Measurements from ENCODE around the gene SYNPO2. TPM values are rescaled to one million over a fixed set of nuclear protein-coding genes. Genes with fewer than 3 reads are reported as not detected.

SYNPO2 gene
- total RNA-seq, 1 experiment from 2014 or later = 0.04 TPM

DNA sequence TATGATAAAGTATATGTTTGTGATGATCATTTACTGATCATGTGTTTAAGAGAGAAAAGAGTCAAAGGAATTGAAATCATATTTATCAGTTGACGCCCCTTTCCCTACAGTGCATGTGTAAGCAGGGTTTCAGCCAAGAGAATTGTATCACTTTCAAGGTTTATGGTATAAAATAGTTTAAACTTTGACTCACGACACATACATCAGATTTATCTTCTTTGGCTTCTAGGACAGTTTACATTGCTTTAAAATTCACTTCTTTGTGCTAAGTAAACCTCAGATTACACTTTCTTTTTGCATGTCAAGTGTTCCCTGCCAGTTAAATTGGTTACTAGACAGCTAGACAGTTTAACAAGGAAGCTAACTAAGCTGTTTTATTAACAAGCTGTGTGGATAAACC, 160.7 kb downstream of the SYNPO2 start:
- Histone ChIP-seq H3K9me2 (replicated peaks; ENCODE audit: low read length) (no peaks in the 10 kb centered on the region), H3K27ac (ENCODE audit: low read length) (peak overlapping the region; percentile 70), H3F3A (ENCODE audit: low read length, unreplicated experiment) (no peaks in the 10 kb centered on the region), H3K36me3 (ENCODE audit: low read depth, low read length) (no peaks in the 10 kb centered on the region), H3K9ac (ENCODE audit: low read length) (no peak overlapping the region), H3K4me3 (ENCODE audit: low read length) (no peak overlapping the region), H3K9me3 (ENCODE audit: low read length) (no peaks in the 10 kb centered on the region), H3K27me3 (ENCODE audit: low read length) (no peaks in the 10 kb centered on the region), H3K4me2 (ENCODE audit: low read length) (peak overlapping the region; percentile 59), H3K4me1 (ENCODE audit: insufficient read depth, low read length) (peaks cover 28% of the 10 kb centered on the region), H2AFZ (ENCODE audit: low read length) (no peak overlapping the region), H3K79me2 (ENCODE audit: low read length) (no peaks in the 10 kb centered on the region), H4K20me1 (ENCODE audit: low read length) (no peaks in the 10 kb centered on the region)
- BruUV-seq (replicated peaks) = no TSS peak
- ChIA-PET CTCF (no interaction called here), POLR2A (ENCODE audit: unreplicated experiment) (no interaction called here)
- ATAC-seq (peak; percentile 79), DNase-seq (peak; percentile 51)
- no peak for TF ChIP-seq EZH2 (IDR thresholded peaks at IDR 0.05; ENCODE audit: low read length, unreplicated experiment)
- no peak for TF ChIP-seq EZH2phosphoT487 (IDR thresholded peaks at IDR 0.05; ENCODE audit: borderline replicate concordance, low read length)
- intact Hi-C loops (cut with micrococcal nuclease) = loop anchor here (5.0 to 10.0 kb wide), 2 partner anchors 33 to 55 kb away; no protein-coding TSS in a partner anchor

DNA sequence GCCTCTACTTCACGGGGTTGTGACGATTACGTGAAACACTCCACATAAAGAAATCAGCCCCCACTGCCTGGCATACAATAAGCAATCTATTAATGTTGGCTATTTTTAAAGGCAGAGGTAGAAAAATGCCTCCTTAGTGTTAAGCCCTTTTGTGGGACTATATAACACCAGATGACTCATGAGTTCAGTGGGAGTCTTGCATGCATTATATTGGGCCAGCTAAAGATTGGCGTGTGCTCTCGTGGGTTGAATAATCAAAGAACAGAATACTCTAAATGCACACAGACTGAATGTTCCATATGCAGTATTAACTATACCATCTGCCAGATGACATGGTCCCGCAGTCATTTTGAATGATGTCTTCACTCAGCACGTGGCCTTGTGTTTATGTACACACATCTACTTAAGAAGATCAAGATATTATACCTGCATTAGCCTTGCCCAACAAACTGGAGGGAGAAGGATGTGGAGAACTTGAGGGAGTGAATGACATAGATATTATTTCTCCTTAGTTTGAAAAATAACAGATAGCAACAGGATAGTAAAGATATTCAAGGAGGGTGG, 162.0 kb downstream of the SYNPO2 start:
- peaks cover 28% of the 10 kb centered on the region for H3K4me1 ChIP-seq (ENCODE audit: insufficient read depth, low read length)
- H3K4me2 ChIP-seq (ENCODE audit: low read length) = no peak overlapping the region
- ATAC-seq (no peak), DNase-seq (peak; percentile 22)
- H4K20me1 ChIP-seq (ENCODE audit: low read length) = no peaks in the 10 kb centered on the region
- no TSS peak for BruUV-seq (replicated peaks)
- H3K27ac ChIP-seq (ENCODE audit: low read length) = no peak overlapping the region
- no peaks in the 10 kb centered on the region for H3K79me2 ChIP-seq (ENCODE audit: low read length)
- no peaks in the 10 kb centered on the region for H3F3A ChIP-seq (ENCODE audit: low read length, unreplicated experiment)
- TF ChIP-seq EZH2 (IDR thresholded peaks at IDR 0.05; ENCODE audit: low read length, unreplicated experiment) = no peak
- TF ChIP-seq, protein P1, sequence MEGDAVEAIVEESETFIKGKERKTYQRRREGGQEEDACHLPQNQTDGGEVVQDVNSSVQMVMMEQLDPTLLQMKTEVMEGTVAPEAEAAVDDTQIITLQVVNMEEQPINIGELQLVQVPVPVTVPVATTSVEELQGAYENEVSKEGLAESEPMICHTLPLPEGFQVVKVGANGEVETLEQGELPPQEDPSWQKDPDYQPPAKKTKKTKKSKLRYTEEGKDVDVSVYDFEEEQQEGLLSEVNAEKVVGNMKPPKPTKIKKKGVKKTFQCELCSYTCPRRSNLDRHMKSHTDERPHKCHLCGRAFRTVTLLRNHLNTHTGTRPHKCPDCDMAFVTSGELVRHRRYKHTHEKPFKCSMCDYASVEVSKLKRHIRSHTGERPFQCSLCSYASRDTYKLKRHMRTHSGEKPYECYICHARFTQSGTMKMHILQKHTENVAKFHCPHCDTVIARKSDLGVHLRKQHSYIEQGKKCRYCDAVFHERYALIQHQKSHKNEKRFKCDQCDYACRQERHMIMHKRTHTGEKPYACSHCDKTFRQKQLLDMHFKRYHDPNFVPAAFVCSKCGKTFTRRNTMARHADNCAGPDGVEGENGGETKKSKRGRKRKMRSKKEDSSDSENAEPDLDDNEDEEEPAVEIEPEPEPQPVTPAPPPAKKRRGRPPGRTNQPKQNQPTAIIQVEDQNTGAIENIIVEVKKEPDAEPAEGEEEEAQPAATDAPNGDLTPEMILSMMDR (conservative IDR thresholded peaks at IDR 0.05; ENCODE audit: low read depth, low read length) = no peak
- H3K36me3 ChIP-seq (ENCODE audit: low read depth, low read length) = no peaks in the 10 kb centered on the region
- H2AFZ ChIP-seq (ENCODE audit: low read length) = no peak overlapping the region
- no peaks in the 10 kb centered on the region for H3K27me3 ChIP-seq (ENCODE audit: low read length)
- H3K4me3 ChIP-seq (ENCODE audit: low read length) = no peak overlapping the region
- CTCF ChIA-PET = no interaction called here
- intact Hi-C loops (cut with micrococcal nuclease) = no loop called here
- no peaks in the 10 kb centered on the region for H3K9me2 ChIP-seq (replicated peaks; ENCODE audit: low read length)
- POLR2A ChIA-PET (ENCODE audit: unreplicated experiment) = no interaction called here
- no peaks in the 10 kb centered on the region for H3K9me3 ChIP-seq (ENCODE audit: low read length)
- H3K9ac ChIP-seq (ENCODE audit: low read length) = no peak overlapping the region

DNA sequence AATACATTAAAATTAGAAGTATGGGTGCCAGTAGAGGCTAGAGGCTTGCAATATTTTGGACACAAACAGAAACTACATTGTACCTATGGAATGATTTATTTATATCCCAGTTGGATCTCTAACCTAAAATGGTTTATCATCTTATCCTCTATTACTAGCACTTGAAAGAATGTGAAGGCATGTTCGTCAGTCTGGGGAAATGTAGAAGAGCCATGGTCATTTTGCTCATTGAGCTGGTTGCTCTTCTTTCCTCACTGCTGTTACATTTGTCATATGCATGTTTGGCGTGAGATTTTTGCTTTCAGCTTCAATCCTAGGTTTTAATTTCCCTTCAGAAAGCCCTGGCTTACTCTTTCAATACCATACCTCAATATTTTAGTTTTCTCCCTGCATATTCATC, 164.6 kb downstream of the SYNPO2 start:
- no peak for TF ChIP-seq EZH2 (IDR thresholded peaks at IDR 0.05; ENCODE audit: low read length, unreplicated experiment)
- TF ChIP-seq, protein P1 (conservative IDR thresholded peaks at IDR 0.05; ENCODE audit: low read depth, low read length) = no peak
- TF ChIP-seq EZH2phosphoT487 (IDR thresholded peaks at IDR 0.05; ENCODE audit: borderline replicate concordance, low read length) = no peak
- H3K4me1 ChIP-seq (ENCODE audit: insufficient read depth, low read length) = peaks cover 21% of the 10 kb centered on the region
- no peaks in the 10 kb centered on the region for H3K79me2 ChIP-seq (ENCODE audit: low read length)
- no peak overlapping the region for H3K4me3 ChIP-seq (ENCODE audit: low read length)
- no peaks in the 10 kb centered on the region for H3K27me3 ChIP-seq (ENCODE audit: low read length)
- CTCF ChIA-PET = no interaction called here
- H3K4me2 ChIP-seq (ENCODE audit: low read length) = no peak overlapping the region
- H3K36me3 ChIP-seq (ENCODE audit: low read depth, low read length) = no peaks in the 10 kb centered on the region
- no peaks in the 10 kb centered on the region for H3K9me3 ChIP-seq (ENCODE audit: low read length)
- BruUV-seq (replicated peaks) = no TSS peak
- no peak overlapping the region for H3K27ac ChIP-seq (ENCODE audit: low read length)
- no peaks in the 10 kb centered on the region for H4K20me1 ChIP-seq (ENCODE audit: low read length)
- no peaks in the 10 kb centered on the region for H3K9me2 ChIP-seq (replicated peaks; ENCODE audit: low read length)
- no peak for ATAC-seq
- H2AFZ ChIP-seq (ENCODE audit: low read length) = no peak overlapping the region
- DNase-seq = no peak
- H3K9ac ChIP-seq (ENCODE audit: low read length) = no peak overlapping the region
- H3F3A ChIP-seq (ENCODE audit: low read length, unreplicated experiment) = no peaks in the 10 kb centered on the region
- POLR2A ChIA-PET (ENCODE audit: unreplicated experiment) = no interaction called here
- intact Hi-C loops (cut with micrococcal nuclease) = no loop called here
